ENCODE measurements around the gene ERC2.

The ERC2 gene

GRCh38 chr3:55978953-55979352 lies 489.3 kb downstream of the ERC2 start:
- TF ChIP-seq CTCF (IDR thresholded peaks at IDR 0.05; ENCODE audit: extremely low read depth, missing control alignments), result no peak

GRCh38 chr3:55974421-55975165 lies 493.7 kb downstream of the ERC2 start:
- no peak for DNase-seq (ENCODE audit: low spot score)
- TF ChIP-seq CTCF (IDR thresholded peaks at IDR 0.05; ENCODE audit: extremely low read depth, missing control alignments), result no peak

More at GRCh38 chr3:55978953-55979352, 489.3 kb downstream of the ERC2 start:
- no peak for DNase-seq (ENCODE audit: low spot score)

- DNase-seq (ENCODE audit: low spot score), result no peak
- TF ChIP-seq CTCF (IDR thresholded peaks at IDR 0.05; ENCODE audit: extremely low read depth, missing control alignments), result no peak
Observed at GRCh38 chr3:55969634-55970033, 498.6 kb downstream of the ERC2 start.

GRCh38 chr3:55968331-55968730 lies 499.9 kb downstream of the ERC2 start:
- TF ChIP-seq CTCF (IDR thresholded peaks at IDR 0.05; ENCODE audit: extremely low read depth, missing control alignments), result no peak

GRCh38 chr3:55966566-55966965 lies 501.7 kb downstream of the ERC2 start:
- no peak for DNase-seq (ENCODE audit: low spot score)
- no peak for TF ChIP-seq CTCF (IDR thresholded peaks at IDR 0.05; ENCODE audit: extremely low read depth, missing control alignments)

More at GRCh38 chr3:55968331-55968730, 499.9 kb downstream of the ERC2 start:
- DNase-seq (ENCODE audit: low spot score), result no peak

- no peak for TF ChIP-seq CTCF (IDR thresholded peaks at IDR 0.05; ENCODE audit: extremely low read depth, missing control alignments)
- no peak for DNase-seq (ENCODE audit: low spot score)
Observed at GRCh38 chr3:55965776-55966175, 502.5 kb downstream of the ERC2 start.

- no peak for TF ChIP-seq CTCF (IDR thresholded peaks at IDR 0.05; ENCODE audit: extremely low read depth, missing control alignments)
- DNase-seq (ENCODE audit: low spot score), result no peak
Observed at GRCh38 chr3:55964491-55964985, 503.7 kb downstream of the ERC2 start.
